Activated CD8-positive, alpha-beta memory T cell treated with anti-CD3 and anti-CD28 coated beads, Interleukin-2, amount 50 U/mL, for 1 hour (primary cell): ENCODE data around the gene PLK2.

Experiments
- DNase-seq: peaks from one replicate; pipeline ENCODE4 v3.0.0-alpha.2; 2020; ENCODE audit errors: extremely low read depth

The PLK2 gene

GRCh38 chr5:58450018-58450417 is 9.9 kb downstream of the PLK2 start:
- DNase-seq = no peak

DNA sequence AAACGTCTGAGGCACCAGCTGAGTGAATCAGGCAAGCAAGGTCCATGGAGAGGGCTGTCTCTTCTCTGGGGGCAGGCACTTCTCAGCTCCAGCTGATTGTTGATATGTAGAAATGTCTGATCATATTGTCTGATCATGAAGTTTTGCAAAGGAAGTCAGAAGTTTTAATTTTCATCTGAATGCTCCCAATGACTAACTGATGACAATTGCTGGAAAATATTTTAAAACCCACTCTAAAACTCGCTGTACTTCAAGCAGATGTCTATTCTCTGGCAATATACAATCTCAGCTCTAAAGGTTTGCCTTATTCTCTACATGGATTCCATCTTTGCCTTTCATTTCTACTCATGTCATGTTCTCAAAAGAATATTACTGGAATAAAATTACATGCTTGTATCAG is 12.7 kb downstream of the PLK2 start:
- no peak for DNase-seq

DNA sequence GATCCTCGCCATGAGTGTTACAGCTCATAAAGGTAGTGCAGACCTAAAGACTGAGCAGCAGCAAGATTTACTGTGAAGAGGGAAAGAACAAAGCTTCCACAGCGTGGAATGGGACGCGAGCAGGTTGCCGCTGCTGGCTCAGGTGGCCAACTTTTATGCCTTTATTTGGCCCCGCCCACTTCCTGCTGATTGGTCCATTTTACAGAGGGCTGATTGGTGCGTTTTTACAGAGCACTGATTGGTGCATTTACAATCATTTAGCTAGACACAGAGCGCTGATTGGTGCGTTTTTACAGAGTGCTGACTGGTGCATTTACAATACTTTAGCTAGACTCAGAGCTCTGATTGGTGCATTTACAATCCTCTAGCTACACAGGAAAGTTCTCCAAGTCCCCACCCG is 13.9 kb downstream of the PLK2 start:
- no peak for DNase-seq

DNA sequence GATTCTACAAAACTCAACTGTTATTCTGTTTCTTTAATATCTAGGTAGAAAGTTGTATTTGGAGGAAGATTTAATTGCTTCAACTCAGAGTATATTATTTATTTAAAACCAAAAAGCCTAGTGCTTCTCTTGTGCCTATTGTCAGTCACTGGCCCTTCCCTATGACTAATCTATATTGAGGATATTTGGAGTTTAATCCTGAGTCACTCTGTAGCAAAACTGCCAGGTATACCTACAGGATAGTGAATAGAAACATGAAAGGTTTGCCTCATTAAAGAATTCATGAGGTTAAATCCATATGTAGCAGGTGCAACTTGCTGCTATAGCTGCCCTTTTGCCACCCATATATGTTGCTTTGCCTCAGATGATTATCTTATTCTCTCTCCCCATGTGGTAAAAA is 15.1 kb downstream of the PLK2 start:
- DNase-seq = no peak

DNA sequence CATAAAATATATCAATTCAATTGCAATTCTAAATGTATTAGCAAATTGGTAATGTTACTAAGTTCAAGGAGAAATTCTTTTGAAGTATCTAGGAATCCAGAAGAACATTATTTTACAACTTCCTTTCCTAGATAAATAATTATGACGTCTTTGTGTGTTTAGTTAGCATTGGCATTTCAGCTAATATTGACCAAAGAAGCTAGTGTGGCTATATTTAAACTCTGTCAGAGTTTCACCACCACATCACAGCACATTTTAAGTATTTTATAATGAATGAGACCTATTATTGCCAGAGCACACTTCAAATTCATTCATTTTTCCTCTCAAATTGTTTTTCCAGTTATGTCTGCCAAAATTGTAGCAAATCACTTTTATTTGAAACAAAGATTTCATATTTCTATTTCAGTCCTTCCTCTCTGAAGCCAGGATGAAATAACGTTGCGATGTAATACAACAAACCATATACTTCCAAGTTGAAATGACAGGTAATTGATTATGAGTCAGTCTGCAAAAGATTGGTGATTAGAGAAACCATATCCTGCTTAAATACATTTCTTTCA is 18.9 kb downstream of the PLK2 start:
- no peak for DNase-seq

GRCh38 chr5:58439094-58439644 is 20.7 kb downstream of the PLK2 start:
- no peak for DNase-seq

DNA sequence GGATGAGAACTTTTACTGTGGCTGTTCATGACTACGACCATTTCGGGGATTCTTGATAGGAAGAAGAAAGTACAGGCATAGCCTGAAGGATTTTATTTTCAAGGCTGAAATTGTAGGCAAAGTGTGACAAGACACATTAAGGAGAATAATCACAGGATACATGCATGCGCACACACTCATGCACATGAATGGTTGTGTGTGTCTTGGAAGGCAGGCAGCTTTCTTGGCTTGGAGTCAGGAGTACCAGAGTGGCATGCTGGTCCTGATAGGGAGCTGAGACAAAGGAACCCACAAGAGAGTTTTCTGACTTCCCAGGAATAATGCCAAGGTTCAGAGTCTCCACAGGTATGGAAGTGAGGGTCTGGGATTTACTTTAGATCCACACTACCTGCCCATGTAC is 22.2 kb downstream of the PLK2 start:
- DNase-seq = no peak

- DNase-seq = no peak
Observed at GRCh38 chr5:58431832-58432231, 28.1 kb downstream of the PLK2 start.

DNA sequence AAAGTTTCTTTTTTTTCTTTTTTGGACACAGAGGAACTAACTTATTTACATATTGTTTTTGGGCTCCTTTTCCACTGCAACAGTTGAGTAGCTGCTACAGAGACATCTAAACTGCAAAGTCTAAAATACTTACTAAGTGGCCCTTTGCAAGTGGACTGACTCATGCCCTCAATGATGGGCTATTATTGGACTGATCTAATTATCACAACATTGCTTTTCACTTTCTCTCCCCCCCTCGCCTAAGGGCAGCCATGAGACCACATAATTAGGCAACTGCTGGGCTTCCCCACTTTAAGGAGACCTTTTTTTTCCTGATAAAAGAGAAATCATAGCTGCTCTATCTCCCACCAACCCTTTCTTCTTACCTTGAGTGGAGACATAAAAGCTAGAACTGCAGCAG is 47.0 kb downstream of the PLK2 start:
- DNase-seq = no peak

GRCh38 chr5:58412081-58412480 is 47.8 kb downstream of the PLK2 start:
- DNase-seq = no peak

DNA sequence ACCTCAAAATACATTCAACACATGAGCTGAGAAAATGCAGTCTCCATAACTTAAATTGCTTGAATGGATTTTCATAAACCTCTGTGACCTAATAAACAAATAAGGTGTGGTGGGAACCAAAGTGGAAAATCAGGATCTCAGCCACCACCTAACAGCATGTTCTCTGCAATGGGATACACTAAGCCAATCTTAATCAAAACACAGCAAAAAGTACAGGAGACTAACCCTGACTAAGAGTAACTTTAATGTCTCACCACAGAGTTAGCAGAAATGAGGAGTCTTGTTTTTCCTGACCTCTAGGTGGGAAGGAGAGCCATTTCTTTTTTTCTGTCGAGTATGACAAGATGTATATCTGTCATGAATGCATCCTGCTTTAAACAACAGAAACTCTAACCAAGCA is 48.5 kb downstream of the PLK2 start:
- DNase-seq = no peak

GRCh38 chr5:58410441-58410840 is 49.4 kb downstream of the PLK2 start:
- DNase-seq = no peak

- DNase-seq = no peak
Observed at GRCh38 chr5:58407042-58407719, 52.7 kb downstream of the PLK2 start.

GRCh38 chr5:58406394-58406793 is 53.5 kb downstream of the PLK2 start:
- no peak for DNase-seq

GRCh38 chr5:58405175-58405574 is 54.7 kb downstream of the PLK2 start:
- DNase-seq = no peak

- DNase-seq = no peak
Observed at GRCh38 chr5:58404734-58405133, 55.2 kb downstream of the PLK2 start.
